Keratinocyte (primary cell): ENCODE measurements around the gene PAMR1. TPM values are rescaled to one million over a fixed set of nuclear protein-coding genes. Genes with fewer than 3 reads are reported as not detected.

ENCODE experiments used
- DNase-seq: peaks from one replicate; pipeline ENCODE4 v3.0.0-alpha.2; 2011; ENCODE audit warnings: low read depth, missing footprints, low spot score
- FAIRE-seq: peaks from 2 replicates; lab custom pipeline; 2011; peaks lifted over from hg19 to GRCh38; lab: Jason Lieb, UNC
- H2AFZ ChIP-seq: 2 replicates; pipeline ENCODE4 v1.6.0; 2012; ENCODE audit warnings: low read length, control low read depth, inconsistent platforms; ENCODE audit not compliant: control insufficient read depth
- H3K27ac ChIP-seq: 2 replicates; pipeline ENCODE4 v1.5.1; 2011; ENCODE audit warnings: low read length; ENCODE audit not compliant: control insufficient read depth, insufficient read depth
- H3K27me3 ChIP-seq: 3 replicates; pipeline ENCODE4 v1.6.0; 2011; ENCODE audit warnings: low read length; ENCODE audit not compliant: control insufficient read depth, insufficient read depth; ENCODE audit errors: extremely low read depth
- H3K36me3 ChIP-seq, 2 experiments: 2 replicates in 1 of 2; 3 replicates in 1 of 2; pipeline ENCODE4 v1.5.1; 2011; ENCODE audit warnings: low read length in 2 of 2, mild to moderate bottlenecking in 1 of 2; ENCODE audit not compliant: control insufficient read depth in 2 of 2, insufficient read depth in 2 of 2; ENCODE audit errors: extremely low read depth in 1 of 2
- H3K4me1 ChIP-seq: 3 replicates; pipeline ENCODE4 v1.5.1; 2011; ENCODE audit warnings: low read length; ENCODE audit not compliant: control insufficient read depth, insufficient read depth; ENCODE audit errors: extremely low read depth
- H3K4me2 ChIP-seq: 3 replicates; pipeline ENCODE4 v1.6.0; 2011; ENCODE audit warnings: low read depth, low read length; ENCODE audit not compliant: control insufficient read depth, insufficient read depth; ENCODE audit errors: extremely low read depth
- H3K4me3 ChIP-seq, 3 experiments: fragments of 200-600 bp in 1 of 3; sonication (generic) in 1 of 3; 2 replicates in 2 of 3; 3 replicates in 1 of 3; pipeline ENCODE4 v1.5.1; 2011 to 2016; ENCODE audit warnings: low read length in 3 of 3, mild to moderate bottlenecking in 3 of 3, control low read depth in 2 of 3, inconsistent platforms in 1 of 3, low read depth in 1 of 3, mixed read lengths in 1 of 3, mixed run types in 1 of 3, moderate library complexity in 1 of 3; ENCODE audit not compliant: control insufficient read depth in 2 of 3, insufficient read depth in 2 of 3; ENCODE audit errors: extremely low read depth in 1 of 3
- H3K79me2 ChIP-seq: 2 replicates; pipeline ENCODE4 v1.6.0; 2012; ENCODE audit warnings: low read length; ENCODE audit not compliant: control insufficient read depth, insufficient read depth
- H3K9ac ChIP-seq: 3 replicates; pipeline ENCODE4 v1.6.0; 2011; ENCODE audit warnings: low read length; ENCODE audit not compliant: control insufficient read depth, insufficient read depth; ENCODE audit errors: extremely low read depth
- H3K9me1 ChIP-seq: 3 replicates; pipeline ENCODE4 v1.6.0; 2011; ENCODE audit warnings: low read length; ENCODE audit not compliant: control insufficient read depth, insufficient read depth; ENCODE audit errors: extremely low read depth
- H3K9me3 ChIP-seq: 2 replicates; pipeline ENCODE4 v1.5.1; 2012; ENCODE audit warnings: low read depth, low read length; ENCODE audit not compliant: control insufficient read depth
- H4K20me1 ChIP-seq: 3 replicates; pipeline ENCODE4 v1.6.0; 2011; ENCODE audit warnings: low read length; ENCODE audit not compliant: control insufficient read depth, insufficient read depth; ENCODE audit errors: extremely low read depth
- CTCF ChIP-seq, 3 experiments: IDR thresholded peaks in 1 of 3; conservative IDR thresholded peaks in 1 of 3; optimal IDR thresholded peaks in 1 of 3; 2 replicates in 2 of 3; 3 replicates in 1 of 3; pipeline versions ENCODE3 to v1.5.1; 2011; ENCODE audit warnings: low read length in 3 of 3, mild to moderate bottlenecking in 3 of 3, moderate library complexity in 2 of 3, control low read depth in 1 of 3, inconsistent platforms in 1 of 3; ENCODE audit not compliant: insufficient read depth in 2 of 3; ENCODE audit errors: extremely low read depth in 1 of 3
- EZH2 ChIP-seq: IDR thresholded peaks from one replicate; pipeline ENCODE4 v1.6.1; 2012; ENCODE audit warnings: inconsistent platforms, mild to moderate bottlenecking, low read length, moderate library complexity
- dilution Hi-C: fragments of 300-500 bp; cut with MboI; formaldehyde crosslinking; loops from one replicate; pipeline ENCODE4 v1.7.0; 2020; ENCODE audit warnings: low sequenced_read_pairs; ENCODE audit not compliant: extremely low pct_ligation_motif_present
- polyA plus RNA-seq, 5 experiments: library from polyadenylated mRNA; depleted of rRNA in 3 of 5; stranded (reverse) in 3 of 5; stranded (forward) in 1 of 5; unstranded in 1 of 5; fragments of >200 nt; gene quantifications; 1 replicate in 1 of 5; 2 replicates in 3 of 5; 3 replicates in 1 of 5; pipeline versions ENCODE4 v1.2.1 to v1.2.3, GENCODE V29; 2011 to 2012; ENCODE audit warnings: missing spikeins in 2 of 5, low read depth in 1 of 5, low replicate concordance in 1 of 5

The PAMR1 gene
- polyA plus RNA-seq, 1 donor (not counting 4 experiments of a cell fraction or from before 2014, with no cell fraction given), result 4.1 TPM

- Histone ChIP-seq H3K27ac (no peak overlapping the region), H4K20me1 (no peaks in the 10 kb centered on the region), H3K9me1 (no peaks in the 10 kb centered on the region), H3K4me2 (no peak overlapping the region), H3K36me3 (no peaks in the 10 kb centered on the region), H3K79me2 (no peaks in the 10 kb centered on the region), H3K9me3 (no peaks in the 10 kb centered on the region), H3K4me3 (no peak overlapping the region), H3K4me1 (peaks cover 23% of the 10 kb centered on the region), H3K9ac (no peak overlapping the region), H3K27me3 (no peaks in the 10 kb centered on the region), H2AFZ (no peak overlapping the region)
- peak; percentile 44 for DNase-seq
- FAIRE-seq, result peak; percentile 98
- dilution Hi-C loops, result no loop called here
- TF ChIP-seq EZH2 (no peak), CTCF (optimal IDR thresholded peaks at IDR 0.05 in 1 of 3, IDR thresholded peaks at IDR 0.05 in 1 of 3, conservative IDR thresholded peaks at IDR 0.05 in 1 of 3; ENCODE audit: extremely low read depth in 1 of 3, insufficient read depth in 2 of 3, low read length in 3 of 3) (no peak)
Measured at GRCh38 chr11:35515224-35515623, 10.2 kb downstream of the PAMR1 start.

- H3K9me3 ChIP-seq, result no peaks in the 10 kb centered on the region
- FAIRE-seq (no peak), DNase-seq (no peak)
- H3K27ac ChIP-seq, result no peak overlapping the region
- dilution Hi-C loops, result no loop called here
- H3K9me1 ChIP-seq, result no peaks in the 10 kb centered on the region
- H2AFZ ChIP-seq, result no peak overlapping the region
- TF ChIP-seq EZH2, result no peak
- no peak for TF ChIP-seq CTCF (optimal IDR thresholded peaks at IDR 0.05 in 1 of 3, IDR thresholded peaks at IDR 0.05 in 1 of 3, conservative IDR thresholded peaks at IDR 0.05 in 1 of 3; ENCODE audit: extremely low read depth in 1 of 3, insufficient read depth in 2 of 3, low read length in 3 of 3)
- no peaks in the 10 kb centered on the region for H4K20me1 ChIP-seq
- no peaks in the 10 kb centered on the region for H3K27me3 ChIP-seq
- no peak overlapping the region for H3K9ac ChIP-seq
- no peaks in the 10 kb centered on the region for H3K79me2 ChIP-seq
- H3K36me3 ChIP-seq, result no peaks in the 10 kb centered on the region
- peaks cover 23% of the 10 kb centered on the region for H3K4me1 ChIP-seq
- no peak overlapping the region for H3K4me2 ChIP-seq
- H3K4me3 ChIP-seq, result no peak overlapping the region
Measured at GRCh38 chr11:35514481-35514880, 10.9 kb downstream of the PAMR1 start.
